Mucosa of descending colon (tissue), 3 donors: ENCODE measurements around the gene SSR4. TPM values are rescaled to one million over a fixed set of nuclear protein-coding genes. Genes with fewer than 3 reads are reported as not detected.

Source experiments
- ATAC-seq: fragments of 200-7000 bp; cut with Tn5 transposase; one replicate; pipeline ENCODE4 v1.9.1; 2020; ENCODE audit warnings: mild to moderate bottlenecking, moderate library complexity
- DNase-seq, 3 donors: peaks; one replicate each; pipeline ENCODE4 v3.0.0-alpha.2; 2020
- H3K36me3 ChIP-seq: fragments of 200-600 bp; one replicate; pipeline ENCODE4 v1.8.0; 2021; ENCODE audit warnings: low read depth, mild to moderate bottlenecking
- H3K4me1 ChIP-seq: fragments of 200-600 bp; one replicate; pipeline ENCODE4 v1.8.0; 2021; ENCODE audit warnings: low read depth, mild to moderate bottlenecking
- H3K4me3 ChIP-seq: fragments of 200-600 bp; one replicate; pipeline ENCODE4 v1.8.0; 2021; ENCODE audit warnings: mild to moderate bottlenecking
- H3K9me3 ChIP-seq: fragments of 200-600 bp; one replicate; pipeline ENCODE4 v1.8.0; 2021; ENCODE audit warnings: mild to moderate bottlenecking
- CTCF ChIP-seq: fragments of 200-600 bp; IDR thresholded peaks from one replicate; pipeline ENCODE4 v1.8.0; 2022; ENCODE audit warnings: antibody characterized with exemption, mild to moderate bottlenecking
- intact Hi-C, 2 donors: fragments of 100-400 bp; cut with DNase I in 1 of 2; cut with micrococcal nuclease in 1 of 2; formaldehyde crosslinking; loops; one replicate each; pipeline versions ENCODE4 v1.11.0 to v1.11.1; 2022; cut with DNase I, micrococcal nuclease
- total RNA-seq, 3 donors: library from RNA; stranded (reverse); fragmentation: NEBNext Ultra II Directional in 2 of 3; extraction: Animal tissue kit (Norgen Biotek cat#: 25700) in 2 of 3; gene quantifications; one replicate each; pipeline versions ENCODE4 v1.2.1 to v1.2.4, GENCODE V29; 2021 to 2023
- donor health status: DM: no; HTN: no; CAD: no; lungs with moderate emphysema.
- donor health status: DM: no; HTN: no; CAD: no.
- donor health status: DM: no; HTN: yes; CAD: no.

The SSR4 gene
- total RNA-seq, 3 donors from 2014 or later = 129 to 297 (median 174) TPM

- no peak for ATAC-seq
- no peak for TF ChIP-seq CTCF
- intact Hi-C loops = no loop called here
- Histone ChIP-seq H3K4me1 (no peaks in the 10 kb centered on the region), H3K9me3 (no peaks in the 10 kb centered on the region), H3K36me3 (no peaks in the 10 kb centered on the region), H3K4me3 (no peak overlapping the region)
- DNase-seq = no peak
Observed at GRCh38 chrX:153778684-153779101, 15.8 kb upstream of the SSR4 start.

DNA sequence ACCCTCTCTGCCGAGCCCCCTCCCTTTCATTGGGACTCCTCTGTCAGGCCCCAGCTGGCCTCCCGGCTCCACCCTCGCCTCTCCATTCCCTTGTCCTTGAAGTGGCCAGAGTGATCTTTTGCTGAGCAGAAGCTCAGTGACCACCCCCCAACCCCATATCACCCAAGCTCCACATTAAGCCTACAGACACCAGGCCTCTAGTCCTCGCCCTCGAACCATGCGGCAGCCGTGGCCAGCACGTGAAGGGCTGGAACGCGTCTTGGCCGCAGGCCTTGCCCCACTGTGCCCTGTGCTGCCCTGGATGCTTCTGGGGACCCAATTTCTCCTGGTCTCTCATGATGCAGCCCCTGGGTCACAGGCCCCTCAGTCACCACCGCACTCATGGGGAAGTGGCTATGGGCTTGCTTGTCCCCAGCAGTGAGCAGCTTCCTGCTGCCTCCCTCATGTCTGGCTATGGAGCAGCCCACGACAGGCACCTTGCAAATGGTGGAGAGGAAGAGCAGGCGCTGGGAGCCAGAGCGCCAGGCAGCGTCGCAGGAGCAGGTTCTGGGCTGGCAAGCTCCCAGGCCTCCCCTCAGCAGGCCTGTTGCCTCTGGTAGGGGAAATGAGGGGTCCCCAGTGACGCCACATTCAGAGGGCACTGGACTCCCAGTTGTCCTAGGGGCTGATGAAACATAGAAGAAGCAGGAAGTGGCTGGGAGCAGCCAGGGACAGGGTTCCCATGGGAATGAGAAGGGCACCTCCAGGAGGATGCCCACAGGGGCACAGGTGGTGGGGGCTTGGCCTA, 14.4 kb upstream of the SSR4 start:
- no peak for ATAC-seq
- DNase-seq = no peak
- no peaks in the 10 kb centered on the region for H3K4me1 ChIP-seq
- intact Hi-C loops = no loop called here
- TF ChIP-seq CTCF = no peak
- H3K4me3 ChIP-seq = no peak overlapping the region
- no peaks in the 10 kb centered on the region for H3K9me3 ChIP-seq
- H3K36me3 ChIP-seq = no peaks in the 10 kb centered on the region

- no peaks in the 10 kb centered on the region for H3K4me1 ChIP-seq
- H3K4me3 ChIP-seq = no peak within 1 kb of the TSS
- no peaks in the 10 kb centered on the region for H3K9me3 ChIP-seq
- no peak for TF ChIP-seq CTCF
- DNase-seq = no peak
- intact Hi-C loops = no loop called here
- no peaks in the 10 kb centered on the region for H3K36me3 ChIP-seq
- ATAC-seq = peak; percentile 32
Observed at GRCh38 chrX:153780678-153781427, 13.6 kb upstream of the SSR4 start, which contains the start of gene SRPK3. SRPK3 (plus strand) TSS chrX:153781041; CDS start chrX:153781087, 46 bp downstream.

DNA sequence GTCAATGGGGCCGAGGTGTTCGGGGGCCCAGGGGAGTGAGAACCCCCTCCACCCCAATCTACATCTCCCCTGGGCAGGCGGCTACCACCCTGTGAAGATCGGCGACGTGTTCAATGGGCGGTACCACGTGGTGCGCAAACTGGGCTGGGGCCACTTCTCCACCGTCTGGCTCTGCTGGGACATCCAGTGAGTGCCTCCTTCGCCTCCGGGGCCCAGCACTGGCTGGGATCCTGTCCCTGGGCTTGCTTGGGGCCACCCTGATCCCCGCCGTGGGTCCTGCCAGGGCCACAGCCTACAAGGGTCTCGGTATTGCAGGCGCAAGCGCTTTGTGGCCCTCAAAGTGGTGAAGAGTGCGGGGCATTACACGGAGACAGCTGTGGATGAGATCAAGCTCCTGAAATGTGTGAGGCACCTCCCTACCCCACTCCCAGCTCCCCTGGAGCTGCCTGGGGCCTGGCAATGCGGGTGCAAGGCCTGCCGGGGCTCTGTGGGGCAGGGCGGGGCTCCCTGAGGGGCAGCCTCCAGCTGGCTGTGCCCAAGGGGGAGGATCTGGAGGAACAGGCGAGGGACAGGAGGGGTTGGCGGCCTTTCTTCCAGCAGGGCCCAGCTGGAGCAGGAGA, 12.9 kb upstream of the SSR4 start:
- H3K4me1 ChIP-seq = no peaks in the 10 kb centered on the region
- H3K9me3 ChIP-seq = no peaks in the 10 kb centered on the region
- H3K36me3 ChIP-seq = no peaks in the 10 kb centered on the region
- TF ChIP-seq CTCF = no peak
- H3K4me3 ChIP-seq = no peak overlapping the region
- ATAC-seq (peak; percentile 49), DNase-seq (peak in 1 of 3 donors; percentile 50)
- intact Hi-C loops = no loop called here

GRCh38 chrX:153782313-153782712, 12.2 kb upstream of the SSR4 start:
- Histone ChIP-seq H3K36me3 (no peaks in the 10 kb centered on the region), H3K4me3 (no peak overlapping the region), H3K9me3 (no peaks in the 10 kb centered on the region), H3K4me1 (no peaks in the 10 kb centered on the region)
- no peak for DNase-seq
- intact Hi-C loops = no loop called here
- peak; percentile 36 for ATAC-seq
- TF ChIP-seq CTCF = no peak
